ENCODE data around the gene TCL1A. TPM values are rescaled to one million over a fixed set of nuclear protein-coding genes. Genes with fewer than 3 reads are reported as not detected.
A peak's percentile ranks its signal among the peaks of the same experiment; 100 is the strongest.

TCL1A gene
- total RNA-seq, 1 experiment from 2014 or later: 1.1 TPM

- TF ChIP-seq ZNF512 (CRISPR knock-in tag; IDR thresholded peaks at IDR 0.05; ENCODE audit: borderline replicate concordance): no peak
- no peak for TF ChIP-seq ATF1 (CRISPR knock-in tag; IDR thresholded peaks at IDR 0.05)
- no peak for TF ChIP-seq OVOL2 (CRISPR knock-in tag; IDR thresholded peaks at IDR 0.05; ENCODE audit: borderline replicate concordance)
These were observed 23.1 kb downstream of the TCL1A start (continued) for GRCh38 chr14:95690815-95691214.

- Mint-ChIP-seq H3K4me1 (peaks cover 37% of the 10 kb centered on the region), H3K27me3 (ENCODE audit: low read depth) (peaks cover 34% of the 10 kb centered on the region), H3K36me3 (no peaks in the 10 kb centered on the region), H3K4me3 (no peak overlapping the region), H3K27ac (no peak overlapping the region), H3K9me3 (no peaks in the 10 kb centered on the region)
- no peak for TF ChIP-seq ZSCAN18 (CRISPR knock-in tag; IDR thresholded peaks at IDR 0.05)
- ATAC-seq (no peak), DNase-seq (ENCODE audit: low spot score) (no peak)
- POLR2A ChIA-PET: no interaction called here
- CTCF ChIA-PET: interaction anchor here (0.8 to 1.5 kb wide), 6 partner anchors 64 to 467 kb away, joined by 3 to 5 read pairs (median 4); no protein-coding TSS in a partner anchor
These were observed 24.5 kb downstream of the TCL1A start for GRCh38 chr14:95689441-95689840.

GRCh38 chr14:95686935-95687334 is 27.0 kb downstream of the TCL1A start:
- Mint-ChIP-seq H3K27me3 (ENCODE audit: low read depth) (peaks cover 22% of the 10 kb centered on the region), H3K36me3 (no peaks in the 10 kb centered on the region), H3K27ac (0 out of 2 replicates have a peak overlapping the region, but pooled peaks have one; percentile 26), H3K4me3 (no peak overlapping the region), H3K9me3 (no peaks in the 10 kb centered on the region), H3K4me1 (peaks cover 27% of the 10 kb centered on the region)
- CTCF ChIA-PET: interaction anchor here (0.7 to 3.3 kb wide), 8 partner anchors 67 to 412 kb away, joined by 3 to 16 read pairs (median 6); no protein-coding TSS in a partner anchor
- TF ChIP-seq ATF2 (CRISPR knock-in tag; IDR thresholded peaks at IDR 0.05; ENCODE audit: borderline replicate concordance, low read depth): no peak
- TF ChIP-seq CBFB (CRISPR knock-in tag; IDR thresholded peaks at IDR 0.05; ENCODE audit: low read depth): no peak
- no peak for TF ChIP-seq USF1 (CRISPR knock-in tag; IDR thresholded peaks at IDR 0.05)
- no peak for TF ChIP-seq ZNF532 (CRISPR knock-in tag; IDR thresholded peaks at IDR 0.05; ENCODE audit: borderline replicate concordance)
- TF ChIP-seq MAX (CRISPR knock-in tag; IDR thresholded peaks at IDR 0.05): no peak
- TF ChIP-seq ZBTB43 (CRISPR knock-in tag; IDR thresholded peaks at IDR 0.05): no peak
- no peak for TF ChIP-seq ZNF138 (CRISPR knock-in tag; conservative IDR thresholded peaks at IDR 0.05)
- TF ChIP-seq EMX1 (CRISPR knock-in tag; IDR thresholded peaks at IDR 0.05): no peak
- no peak for TF ChIP-seq ESRRA (CRISPR knock-in tag; IDR thresholded peaks at IDR 0.05; ENCODE audit: borderline replicate concordance)
- no peak for TF ChIP-seq ZNF232 (CRISPR knock-in tag; IDR thresholded peaks at IDR 0.05)
- TF ChIP-seq NFE2L1 (CRISPR knock-in tag; IDR thresholded peaks at IDR 0.05): no peak
- no peak for TF ChIP-seq TEAD1 (CRISPR knock-in tag; IDR thresholded peaks at IDR 0.05)
- no peak for TF ChIP-seq ZNF423 (CRISPR knock-in tag; IDR thresholded peaks at IDR 0.05)
- no peak for TF ChIP-seq ATF3 (CRISPR knock-in tag; conservative IDR thresholded peaks at IDR 0.05)
- TF ChIP-seq NR2C2 (CRISPR knock-in tag; IDR thresholded peaks at IDR 0.05): no peak
- no peak for TF ChIP-seq JAZF1 (CRISPR knock-in tag; IDR thresholded peaks at IDR 0.05)
- POLR2A ChIA-PET: no interaction called here
- DNase-seq (ENCODE audit: low spot score) (no peak), ATAC-seq (peak; percentile 21)

Measured in WTC11 (cell line).